HEK293 (cell line): Measurements from ENCODE around the gene STAMBPL1.

Source experiments
- CTCF ChIA-PET: fragments of 350-600 bp; formaldehyde crosslinking; extraction: SDS; loops from one replicate; lab custom pipeline; 2021; ENCODE audit warnings: antibody characterized with exemption; lab: Yijun Ruan, JAX
- POLR2A ChIA-PET: fragments of 300-600 bp; formaldehyde crosslinking; extraction: SDS; loops from one replicate; lab custom pipeline; 2020; ENCODE audit warnings: antibody characterized with exemption, inconsistent platforms; lab: Yijun Ruan, JAX
- H3K27ac ChIP-seq: fragments of 200-500 bp; sonication (Bioruptor generic); 2 replicates; pipeline ENCODE4 v1.5.1; 2014; ENCODE audit warnings: low read depth, low read length, control low read depth, inconsistent platforms; ENCODE audit errors: extremely low read depth
- H3K36me3 ChIP-seq, 2 experiments: fragments of 200-500 bp in 1 of 2; sonication (Bioruptor generic) in 1 of 2; 1 replicate in 1 of 2; 2 replicates in 1 of 2; pipeline ENCODE4 v1.5.1; 2014 to 2017; ENCODE audit warnings: inconsistent platforms in 2 of 2, low read length in 2 of 2; ENCODE audit not compliant: control insufficient read depth in 2 of 2, insufficient read depth in 1 of 2
- H3K4me1 ChIP-seq: fragments of 200-500 bp; sonication (Bioruptor generic); 2 replicates; pipeline ENCODE4 v1.5.1; 2014; ENCODE audit warnings: mild to moderate bottlenecking, low read length, inconsistent platforms; ENCODE audit not compliant: control insufficient read depth, insufficient read depth
- H3K4me3 ChIP-seq: 2 replicates; pipeline ENCODE4 v1.5.1; 2011; ENCODE audit warnings: low read depth, mild to moderate bottlenecking, control low read depth, low read length, moderate library complexity
- H3K9me3 ChIP-seq: fragments of 200-500 bp; sonication (Bioruptor generic); 2 replicates; pipeline ENCODE4 v1.5.1; 2014; ENCODE audit warnings: low read depth, low read length, inconsistent platforms; ENCODE audit not compliant: control insufficient read depth, insufficient read depth
- GLI2 ChIP-seq: fragments of 450-650 bp; formaldehyde crosslinking; IDR thresholded peaks from 2 replicates; pipeline ENCODE4; 2017; ENCODE audit warnings: missing biosample characterization, missing genetic modification characterization, low read depth, borderline replicate concordance
- ZEB2 ChIP-seq: fragments of 450-650 bp; formaldehyde crosslinking; IDR thresholded peaks from 2 replicates; pipeline ENCODE4 v1.5.1; 2016; ENCODE audit warnings: missing biosample characterization, missing genetic modification characterization
- ZFP41 ChIP-seq: fragments of 450-650 bp; formaldehyde crosslinking; IDR thresholded peaks from 2 replicates; pipeline ENCODE4 v1.5.1; 2016; ENCODE audit warnings: missing biosample characterization, missing genetic modification characterization, borderline replicate concordance
- ZNF112 ChIP-seq: fragments of 450-650 bp; formaldehyde crosslinking; IDR thresholded peaks from 2 replicates; pipeline ENCODE4 v1.5.0; 2017; ENCODE audit warnings: missing biosample characterization, missing genetic modification characterization
- ZNF138 ChIP-seq: fragments of 450-650 bp; formaldehyde crosslinking; IDR thresholded peaks from 2 replicates; pipeline ENCODE4 v1.5.1; 2016; ENCODE audit warnings: missing biosample characterization, missing genetic modification characterization, borderline replicate concordance
- ZNF169 ChIP-seq: fragments of 450-650 bp; formaldehyde crosslinking; IDR thresholded peaks from 2 replicates; pipeline ENCODE4 v1.5.1; 2016; ENCODE audit warnings: missing biosample characterization, missing genetic modification characterization
- ZNF426 ChIP-seq: fragments of 450-650 bp; formaldehyde crosslinking; IDR thresholded peaks from 2 replicates; pipeline ENCODE4 v1.5.1; 2017; ENCODE audit warnings: missing biosample characterization, missing genetic modification characterization, mild to moderate bottlenecking, inconsistent platforms, moderate library complexity
- ZNF433 ChIP-seq: fragments of 450-650 bp; formaldehyde crosslinking; IDR thresholded peaks from 2 replicates; pipeline ENCODE4 v1.5.1; 2016; ENCODE audit warnings: missing biosample characterization, missing genetic modification characterization, low read depth
- ZNF549 ChIP-seq: fragments of 450-650 bp; IDR thresholded peaks from 2 replicates; pipeline ENCODE4 v1.5.1; 2018; ENCODE audit warnings: missing biosample characterization, missing genetic modification characterization, mild to moderate bottlenecking, inconsistent platforms, moderate library complexity
- ZNF600 ChIP-seq: fragments of 450-650 bp; formaldehyde crosslinking; IDR thresholded peaks from 2 replicates; pipeline ENCODE4 v1.5.1; 2016; ENCODE audit warnings: missing biosample characterization, missing genetic modification characterization
- ZSCAN23 ChIP-seq: fragments of 450-650 bp; formaldehyde crosslinking; IDR thresholded peaks from 2 replicates; pipeline ENCODE4 v1.5.1; 2016; ENCODE audit warnings: missing biosample characterization, missing genetic modification characterization
- TF ChIP-seq, protein P1 (sequence below): fragments of 450-650 bp; formaldehyde crosslinking; IDR thresholded peaks from 2 replicates; pipeline ENCODE4 v1.5.1; 2016; ENCODE audit warnings: missing biosample characterization, missing genetic modification characterization
- TF ChIP-seq, protein P2 (sequence below): fragments of 450-650 bp; formaldehyde crosslinking; IDR thresholded peaks from 2 replicates; pipeline ENCODE4 v1.5.1; 2017; ENCODE audit warnings: missing biosample characterization, missing genetic modification characterization

STAMBPL1 gene

DNA sequence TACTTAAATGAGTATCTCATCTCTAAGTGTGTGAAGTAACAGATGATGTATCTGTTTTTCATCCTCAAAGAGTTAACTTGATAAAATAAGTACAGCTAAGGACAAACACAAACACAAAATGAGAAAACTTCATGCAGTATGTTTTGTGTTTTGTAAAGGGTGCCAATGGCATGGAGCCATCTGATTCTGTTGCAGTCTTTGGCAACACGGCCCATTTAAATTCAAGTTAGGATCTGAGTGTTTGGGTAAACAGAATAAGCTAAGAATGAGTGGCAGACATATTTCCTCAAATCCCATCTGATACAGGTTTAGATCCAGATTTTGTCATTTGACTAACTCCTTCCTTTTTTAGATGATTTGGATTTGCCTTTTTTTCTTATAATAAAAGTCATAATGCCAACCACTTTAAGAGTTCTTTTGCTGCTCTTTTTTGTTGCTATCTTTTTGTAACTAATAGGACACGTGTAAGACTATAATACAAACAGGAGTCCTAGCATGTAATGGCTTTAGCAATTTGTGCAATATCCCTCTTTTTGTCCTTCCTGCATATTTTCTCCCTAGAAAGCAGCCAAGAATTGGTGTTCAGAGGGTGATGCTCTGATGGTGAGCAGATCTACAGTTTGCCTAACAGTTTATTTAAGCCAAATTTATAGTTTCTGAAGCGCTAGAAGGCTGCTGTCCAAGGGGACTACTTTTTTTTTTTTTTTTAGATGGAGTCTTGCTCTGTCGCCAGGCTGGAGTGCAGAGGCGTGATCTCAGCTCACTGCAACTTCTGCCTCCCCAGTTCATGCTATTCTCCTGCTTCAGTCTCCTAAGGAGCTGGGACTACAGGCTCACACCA, 91.4 kb downstream of the STAMBPL1 start:
- Histone ChIP-seq H3K9me3 (no peaks in the 10 kb centered on the region), H3K4me1 (peaks cover 6% of the 10 kb centered on the region), H3K27ac (no peak overlapping the region), H3K36me3 (no peaks in the 10 kb centered on the region), H3K4me3 (no peak overlapping the region)
- no peak for TF ChIP-seq ZFP41
- TF ChIP-seq, protein P1, sequence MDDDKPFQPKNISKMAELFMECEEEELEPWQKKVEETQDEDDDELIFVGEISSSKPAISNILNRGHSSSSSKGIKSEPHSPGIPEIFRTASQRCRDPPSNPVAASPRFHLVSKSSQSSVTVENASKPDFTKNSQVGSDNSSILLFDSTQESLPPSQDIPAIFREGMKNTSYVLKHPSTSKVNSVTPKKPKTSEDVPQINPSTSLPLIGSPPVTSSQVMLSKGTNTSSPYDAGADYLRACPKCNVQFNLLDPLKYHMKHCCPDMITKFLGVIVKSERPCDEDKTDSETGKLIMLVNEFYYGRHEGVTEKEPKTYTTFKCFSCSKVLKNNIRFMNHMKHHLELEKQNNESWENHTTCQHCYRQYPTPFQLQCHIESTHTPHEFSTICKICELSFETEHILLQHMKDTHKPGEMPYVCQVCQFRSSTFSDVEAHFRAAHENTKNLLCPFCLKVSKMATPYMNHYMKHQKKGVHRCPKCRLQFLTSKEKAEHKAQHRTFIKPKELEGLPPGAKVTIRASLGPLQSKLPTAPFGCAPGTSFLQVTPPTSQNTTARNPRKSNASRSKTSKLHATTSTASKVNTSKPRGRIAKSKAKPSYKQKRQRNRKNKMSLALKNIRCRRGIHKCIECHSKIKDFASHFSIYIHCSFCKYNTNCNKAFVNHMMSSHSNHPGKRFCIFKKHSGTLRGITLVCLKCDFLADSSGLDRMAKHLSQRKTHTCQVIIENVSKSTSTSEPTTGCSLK (tag by site-specific recombination) = no peak
- no peak for TF ChIP-seq ZNF112 (tag by site-specific recombination)
- no peak for TF ChIP-seq ZNF549 (tag by site-specific recombination)
- no peak for TF ChIP-seq ZNF600
- no peak for TF ChIP-seq ZEB2 (tag by site-specific recombination)
- TF ChIP-seq ZSCAN23 (tag by site-specific recombination) = no peak
- TF ChIP-seq ZNF138 = no peak
- no peak for TF ChIP-seq ZNF426 (tag by site-specific recombination)
- TF ChIP-seq ZNF433 = no peak
- TF ChIP-seq, protein P2, sequence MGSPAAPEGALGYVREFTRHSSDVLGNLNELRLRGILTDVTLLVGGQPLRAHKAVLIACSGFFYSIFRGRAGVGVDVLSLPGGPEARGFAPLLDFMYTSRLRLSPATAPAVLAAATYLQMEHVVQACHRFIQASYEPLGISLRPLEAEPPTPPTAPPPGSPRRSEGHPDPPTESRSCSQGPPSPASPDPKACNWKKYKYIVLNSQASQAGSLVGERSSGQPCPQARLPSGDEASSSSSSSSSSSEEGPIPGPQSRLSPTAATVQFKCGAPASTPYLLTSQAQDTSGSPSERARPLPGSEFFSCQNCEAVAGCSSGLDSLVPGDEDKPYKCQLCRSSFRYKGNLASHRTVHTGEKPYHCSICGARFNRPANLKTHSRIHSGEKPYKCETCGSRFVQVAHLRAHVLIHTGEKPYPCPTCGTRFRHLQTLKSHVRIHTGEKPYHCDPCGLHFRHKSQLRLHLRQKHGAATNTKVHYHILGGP (tag by site-specific recombination) = no peak
- TF ChIP-seq ZNF169 (tag by site-specific recombination) = no peak
- no peak for TF ChIP-seq GLI2 (tag by site-specific recombination)
- ChIA-PET CTCF (interaction anchor here (0.8 to 1.4 kb wide), 3 partner anchors 16 to 246 kb away, joined by 3 to 5 read pairs (median 5); no protein-coding TSS in a partner anchor), POLR2A (no interaction called here)
